B cell (primary cell): Measurements from ENCODE around the gene CD6. TPM values are rescaled to one million over a fixed set of nuclear protein-coding genes. Genes with fewer than 3 reads are reported as not detected.

Source experiments
- ATAC-seq: fragments of 200-7000 bp; cut with Tn5 transposase; one replicate; pipeline ENCODE4 v1.10.0; 2021; ENCODE audit warnings: low read depth, mild to moderate bottlenecking, moderate number of reproducible peaks, moderate library complexity
- CTCF ChIA-PET: fragments of 350-600 bp; sonication (Branson Sonifier 250); formaldehyde crosslinking; loops from one replicate; lab custom pipeline; 2021; ENCODE audit warnings: antibody characterized with exemption, inconsistent platforms; lab: Charles Lee
- POLR2A ChIA-PET: fragments of 350-600 bp; sonication (Branson Sonifier 250); formaldehyde crosslinking; loops from one replicate; lab custom pipeline; 2021; ENCODE audit warnings: antibody characterized with exemption; lab: Charles Lee
- DNase-seq: peaks from one replicate; pipeline ENCODE4 v3.0.0; 2013
- H2AFZ ChIP-seq: 2 replicates; pipeline ENCODE4 v1.6.1; 2012; ENCODE audit warnings: mild to moderate bottlenecking, low read depth, low read length; ENCODE audit not compliant: insufficient read depth, poor library complexity, severe bottlenecking
- H3K27ac ChIP-seq, 2 donors: 1 replicate in 1 of 2; 2 replicates in 1 of 2; pipeline ENCODE4 v1.5.1; 2012 to 2013; ENCODE audit warnings: low read length in 2 of 2, mild to moderate bottlenecking in 2 of 2, moderate library complexity in 1 of 2
- H3K27me3 ChIP-seq, 4 experiments: fragments of 200-600 bp in 1 of 4; sonication (generic) in 1 of 4; replicated peaks in 1 of 4; 1 replicate in 2 of 4; 2 replicates in 2 of 4; pipeline versions ENCODE4 v1.6.1 to v1.7.0; 2013 to 2016; ENCODE audit warnings: low read length in 3 of 4, mild to moderate bottlenecking in 2 of 4, mixed read lengths in 1 of 4, moderate library complexity in 1 of 4; ENCODE audit not compliant: insufficient read depth in 4 of 4, control insufficient read depth in 3 of 4; ENCODE audit errors: control extremely low read depth in 1 of 4
- H3K36me3 ChIP-seq, 2 experiments: replicated peaks in 1 of 2; 1 replicate in 1 of 2; 2 replicates in 1 of 2; pipeline versions ENCODE4 v1.6.1 to v1.7.1; 2013; ENCODE audit warnings: low read length in 1 of 2; ENCODE audit not compliant: insufficient read depth in 2 of 2, control insufficient read depth in 1 of 2; ENCODE audit errors: control extremely low read depth in 1 of 2, extremely low read depth in 1 of 2
- H3K4me1 ChIP-seq, 2 donors: fragments of 200-600 bp in 1 of 2; sonication (generic) in 1 of 2; 1 replicate in 1 of 2; 2 replicates in 1 of 2; pipeline versions ENCODE4 v1.5.1 to v1.6.1; 2013 to 2017; ENCODE audit warnings: low read length in 2 of 2; ENCODE audit not compliant: control insufficient read depth in 2 of 2, insufficient read depth in 2 of 2
- H3K4me2 ChIP-seq: replicated peaks from 2 replicates; pipeline ENCODE3; 2012; ENCODE audit warnings: mild to moderate bottlenecking, low read depth, low read length; ENCODE audit not compliant: poor library complexity, severe bottlenecking
- H3K4me3 ChIP-seq, 5 experiments: fragments of 200-600 bp in 1 of 5; sonication (generic) in 1 of 5; 1 replicate in 3 of 5; 2 replicates in 2 of 5; pipeline versions ENCODE4 v1.5.1 to v1.7.0; 2011 to 2016; ENCODE audit warnings: low read length in 4 of 5, mild to moderate bottlenecking in 4 of 5, low read depth in 2 of 5, control low read depth in 1 of 5, moderate library complexity in 1 of 5; ENCODE audit not compliant: insufficient read depth in 1 of 5; ENCODE audit errors: control extremely low read depth in 1 of 5, extremely low read depth in 1 of 5
- H3K79me2 ChIP-seq: fragments of 200-600 bp; sonication (generic); one replicate; pipeline ENCODE4 v1.6.0; 2016; ENCODE audit warnings: low read length; ENCODE audit not compliant: control insufficient read depth, insufficient read depth
- H3K9ac ChIP-seq: fragments of 200-600 bp; sonication (generic); 2 replicates; pipeline ENCODE4 v1.6.1; 2017; ENCODE audit warnings: mild to moderate bottlenecking, low read length, moderate library complexity
- H3K9me3 ChIP-seq, 3 donors: one replicate each; pipeline versions ENCODE4 v1.6.1 to v1.7.1; 2013; ENCODE audit warnings: low read length in 2 of 3; ENCODE audit not compliant: control insufficient read depth in 2 of 3, insufficient read depth in 1 of 3; ENCODE audit errors: control extremely low read depth in 1 of 3
- H4K20me1 ChIP-seq: 2 replicates; pipeline ENCODE4 v1.6.0; 2012; ENCODE audit warnings: mild to moderate bottlenecking, low read length; ENCODE audit not compliant: insufficient read depth, control insufficient read depth, poor library complexity, severe bottlenecking
- H3K27ac Mint-ChIP-seq: one replicate; pipeline ENCODE4 v1.8.0; 2021; ENCODE audit warnings: mixed read lengths
- H3K27me3 Mint-ChIP-seq: one replicate; pipeline ENCODE4 v1.8.0; 2021; ENCODE audit warnings: mixed read lengths
- H3K4me1 Mint-ChIP-seq: one replicate; pipeline ENCODE4 v1.8.0; 2021; ENCODE audit warnings: mixed read lengths
- H3K4me3 Mint-ChIP-seq: one replicate; pipeline ENCODE4 v1.8.0; 2021; ENCODE audit warnings: mixed read lengths
- H3K9me3 Mint-ChIP-seq: one replicate; pipeline ENCODE4 v1.8.0; 2022; ENCODE audit warnings: mixed read lengths; ENCODE audit not compliant: insufficient read depth
- EZH2 ChIP-seq: IDR thresholded peaks from 2 replicates; pipeline ENCODE4 v1.6.1; 2012; ENCODE audit warnings: borderline replicate concordance, low read depth, mild to moderate bottlenecking, moderate library complexity, low read length; ENCODE audit not compliant: insufficient read depth, poor library complexity, severe bottlenecking
- WGBS: methylation state at CpG from one replicate; pipeline ENCODE4 v1.1.5; 2013; ENCODE audit warnings: missing lambda C conversion rate; ENCODE audit not compliant: insufficient coverage; 5-methylcytosine and 5-hydroxymethylcytosine counted together
- intact Hi-C: fragments of 100-400 bp; cut with micrococcal nuclease; formaldehyde crosslinking; loops from one replicate; pipeline ENCODE4 v1.10.0; 2022
- polyA plus RNA-seq: library from polyadenylated mRNA; depleted of rRNA; stranded (reverse); fragments of >200 nt; gene quantifications from 2 replicates; pipeline ENCODE4 v1.2.3, GENCODE V29; 2012
- total RNA-seq, 2 donors: library from RNA; stranded (reverse); fragments of 120-200 nt in 1 of 2; gene quantifications; 1 replicate in 1 of 2; 2 replicates in 1 of 2; pipeline versions ENCODE4 v1.2.3 to v1.2.4, GENCODE V29; 2013 to 2022
- TF ChIP-seq, protein P1 (sequence below): fragments of 200-600 bp; IDR thresholded peaks from one replicate; pipeline ENCODE4 v1.8.0; 2022; ENCODE audit warnings: antibody characterized with exemption, mild to moderate bottlenecking

CD6 gene
- total and polyA plus RNA-seq, 2 donors (not counting 1 experiment from before 2014, with no cell fraction given): 9.3 to 13.6 TPM

DNA sequence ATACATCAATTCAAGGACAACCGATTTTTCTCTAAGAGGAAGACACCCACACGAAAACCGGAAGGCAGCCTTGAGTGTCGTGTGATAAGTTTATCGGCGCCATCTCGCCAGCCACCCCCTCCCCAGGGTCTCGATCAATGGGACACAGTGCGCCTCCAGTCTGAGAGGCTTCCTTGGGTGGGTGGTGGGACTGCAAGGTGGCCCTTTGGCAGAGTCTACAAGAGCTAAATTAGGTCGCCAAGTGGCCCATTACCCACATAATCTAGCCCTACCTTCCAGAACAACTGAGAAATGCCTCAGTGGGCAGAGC is 64.0 kb downstream of the CD6 start:
- Mint-ChIP-seq H3K9me3 (no peaks in the 10 kb centered on the region), H3K27me3 (no peaks in the 10 kb centered on the region), H3K4me1 (peaks cover 8% of the 10 kb centered on the region), H3K4me3 (no peak overlapping the region), H3K27ac (no peak overlapping the region)
- H3K9me3 ChIP-seq: no peaks in the 10 kb centered on the region
- TF ChIP-seq, protein P1, sequence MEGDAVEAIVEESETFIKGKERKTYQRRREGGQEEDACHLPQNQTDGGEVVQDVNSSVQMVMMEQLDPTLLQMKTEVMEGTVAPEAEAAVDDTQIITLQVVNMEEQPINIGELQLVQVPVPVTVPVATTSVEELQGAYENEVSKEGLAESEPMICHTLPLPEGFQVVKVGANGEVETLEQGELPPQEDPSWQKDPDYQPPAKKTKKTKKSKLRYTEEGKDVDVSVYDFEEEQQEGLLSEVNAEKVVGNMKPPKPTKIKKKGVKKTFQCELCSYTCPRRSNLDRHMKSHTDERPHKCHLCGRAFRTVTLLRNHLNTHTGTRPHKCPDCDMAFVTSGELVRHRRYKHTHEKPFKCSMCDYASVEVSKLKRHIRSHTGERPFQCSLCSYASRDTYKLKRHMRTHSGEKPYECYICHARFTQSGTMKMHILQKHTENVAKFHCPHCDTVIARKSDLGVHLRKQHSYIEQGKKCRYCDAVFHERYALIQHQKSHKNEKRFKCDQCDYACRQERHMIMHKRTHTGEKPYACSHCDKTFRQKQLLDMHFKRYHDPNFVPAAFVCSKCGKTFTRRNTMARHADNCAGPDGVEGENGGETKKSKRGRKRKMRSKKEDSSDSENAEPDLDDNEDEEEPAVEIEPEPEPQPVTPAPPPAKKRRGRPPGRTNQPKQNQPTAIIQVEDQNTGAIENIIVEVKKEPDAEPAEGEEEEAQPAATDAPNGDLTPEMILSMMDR: no peak
- TF ChIP-seq EZH2: no peak
- H3K4me2 ChIP-seq: no peak overlapping the region
- no peak overlapping the region for H3K27ac ChIP-seq
- no peaks in the 10 kb centered on the region for H4K20me1 ChIP-seq
- no peaks in the 10 kb centered on the region for H3K79me2 ChIP-seq
- no peak overlapping the region for H3K4me3 ChIP-seq
- H3K9ac ChIP-seq: no peak overlapping the region
- ATAC-seq: no peak
- 80% methylated on average over 1 of the region's 10 CpGs for whole genome bisulfite sequencing
- H3K27me3 ChIP-seq: no peaks in the 10 kb centered on the region
- H3K36me3 ChIP-seq: no peaks in the 10 kb centered on the region
- ChIA-PET POLR2A (no interaction called here), CTCF (no interaction called here)
- H2AFZ ChIP-seq: no peak overlapping the region
- intact Hi-C loops: no loop called here
- DNase-seq: no peak
- H3K4me1 ChIP-seq: no peaks in the 10 kb centered on the region

DNA sequence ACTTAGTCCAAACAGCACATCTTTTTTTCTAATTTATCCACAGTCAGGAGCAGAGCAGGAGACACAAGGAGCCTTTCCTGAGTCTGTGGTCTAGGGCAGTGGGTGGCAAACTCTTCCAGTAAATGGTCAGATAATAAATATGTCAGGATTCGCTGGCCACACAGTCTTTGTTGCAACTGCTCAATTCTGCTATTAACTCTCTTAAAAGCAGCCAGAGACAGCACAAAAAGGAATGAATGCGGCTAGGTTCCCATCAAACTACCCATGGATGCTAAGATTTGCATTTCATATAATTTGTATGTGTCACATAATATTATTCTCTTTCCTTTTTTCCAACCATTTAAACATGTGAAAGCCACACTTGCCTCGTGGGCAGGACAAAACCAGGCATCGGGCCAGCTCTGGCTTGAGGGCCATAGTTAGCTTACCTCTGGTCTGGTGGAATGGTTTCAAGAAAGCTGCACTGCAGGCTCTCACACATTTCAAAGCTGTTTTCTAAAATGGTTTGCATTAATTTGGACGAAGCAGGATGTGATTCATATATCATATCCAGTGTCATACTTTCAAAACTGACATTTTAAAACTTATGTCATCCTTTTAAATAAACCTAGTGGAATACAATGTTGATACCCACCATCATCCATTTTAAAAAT is 66.1 kb downstream of the CD6 start:
- no peak overlapping the region for H2AFZ ChIP-seq
- H3K27ac Mint-ChIP-seq: no peak overlapping the region
- H3K27me3 Mint-ChIP-seq: no peaks in the 10 kb centered on the region
- no peaks in the 10 kb centered on the region for H3K36me3 ChIP-seq
- no peak for ATAC-seq
- H3K9me3 Mint-ChIP-seq: no peaks in the 10 kb centered on the region
- no peak overlapping the region for H3K4me3 Mint-ChIP-seq
- POLR2A ChIA-PET: no interaction called here
- no peak for DNase-seq
- H3K4me3 ChIP-seq: no peak overlapping the region
- peaks cover 11 to 13% of the 10 kb centered on the region in 2 donors for H3K4me1 ChIP-seq
- no CpG with 5 or more reads among the region's 5 CpGs for WGBS
- H3K4me2 ChIP-seq: no peak overlapping the region
- no peaks in the 10 kb centered on the region for H3K9me3 ChIP-seq
- no peaks in the 10 kb centered on the region for H3K27me3 ChIP-seq
- CTCF ChIA-PET: interaction anchor here (1.0 kb wide), 1 partner anchor 14 kb away, joined by 4 read pairs; no protein-coding TSS in a partner anchor
- no peak overlapping the region for H3K27ac ChIP-seq
- H3K9ac ChIP-seq: no peak overlapping the region
- intact Hi-C loops: no loop called here
- TF ChIP-seq, protein P1: no peak
- no peak for TF ChIP-seq EZH2
- H4K20me1 ChIP-seq: no peaks in the 10 kb centered on the region
- no peaks in the 10 kb centered on the region for H3K79me2 ChIP-seq
- peaks cover 22% of the 10 kb centered on the region for H3K4me1 Mint-ChIP-seq
